ENCODE measurements around the gene FARS2. TPM values are rescaled to one million over a fixed set of nuclear protein-coding genes. Genes with fewer than 3 reads are reported as not detected.

FARS2 gene
- total RNA-seq, 1 donor from 2014 or later = 21.9 TPM

DNA sequence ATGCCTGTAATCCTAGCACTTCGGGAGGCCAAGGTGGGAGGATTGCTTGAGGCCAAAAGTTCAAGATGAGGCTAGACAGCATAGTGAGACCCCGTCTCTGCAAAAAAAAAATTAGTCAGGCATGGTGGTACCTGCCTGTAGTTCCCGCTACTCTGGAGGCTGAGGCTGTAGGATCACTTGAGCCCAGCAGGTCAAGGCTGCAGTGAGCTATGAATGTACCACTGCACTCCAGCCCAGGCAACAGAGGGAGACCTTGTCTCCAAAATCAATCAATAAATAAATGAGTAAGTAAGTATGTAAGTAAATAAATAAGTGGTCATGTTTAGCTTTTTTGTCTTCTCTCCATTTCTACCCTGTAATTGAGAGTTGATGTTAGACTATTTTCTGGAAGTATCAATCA lies 336.8 kb downstream of the FARS2 start:
- no peaks in the 10 kb centered on the region for H3K9me3 Mint-ChIP-seq
- H3K4me1 Mint-ChIP-seq (ENCODE audit: unreplicated experiment) = no peaks in the 10 kb centered on the region
- no peak overlapping the region for H3K27ac Mint-ChIP-seq
- H3K4me3 Mint-ChIP-seq = no peak overlapping the region
- TF ChIP-seq, protein P1, sequence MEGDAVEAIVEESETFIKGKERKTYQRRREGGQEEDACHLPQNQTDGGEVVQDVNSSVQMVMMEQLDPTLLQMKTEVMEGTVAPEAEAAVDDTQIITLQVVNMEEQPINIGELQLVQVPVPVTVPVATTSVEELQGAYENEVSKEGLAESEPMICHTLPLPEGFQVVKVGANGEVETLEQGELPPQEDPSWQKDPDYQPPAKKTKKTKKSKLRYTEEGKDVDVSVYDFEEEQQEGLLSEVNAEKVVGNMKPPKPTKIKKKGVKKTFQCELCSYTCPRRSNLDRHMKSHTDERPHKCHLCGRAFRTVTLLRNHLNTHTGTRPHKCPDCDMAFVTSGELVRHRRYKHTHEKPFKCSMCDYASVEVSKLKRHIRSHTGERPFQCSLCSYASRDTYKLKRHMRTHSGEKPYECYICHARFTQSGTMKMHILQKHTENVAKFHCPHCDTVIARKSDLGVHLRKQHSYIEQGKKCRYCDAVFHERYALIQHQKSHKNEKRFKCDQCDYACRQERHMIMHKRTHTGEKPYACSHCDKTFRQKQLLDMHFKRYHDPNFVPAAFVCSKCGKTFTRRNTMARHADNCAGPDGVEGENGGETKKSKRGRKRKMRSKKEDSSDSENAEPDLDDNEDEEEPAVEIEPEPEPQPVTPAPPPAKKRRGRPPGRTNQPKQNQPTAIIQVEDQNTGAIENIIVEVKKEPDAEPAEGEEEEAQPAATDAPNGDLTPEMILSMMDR (conservative IDR thresholded peaks at IDR 0.05) = no peak
- no peaks in the 10 kb centered on the region for H3K27me3 Mint-ChIP-seq
- DNase-seq (ENCODE audit: extremely low spot score, unreplicated experiment) = no peak
- peaks cover 7% of the 10 kb centered on the region for H3K36me3 Mint-ChIP-seq

DNA sequence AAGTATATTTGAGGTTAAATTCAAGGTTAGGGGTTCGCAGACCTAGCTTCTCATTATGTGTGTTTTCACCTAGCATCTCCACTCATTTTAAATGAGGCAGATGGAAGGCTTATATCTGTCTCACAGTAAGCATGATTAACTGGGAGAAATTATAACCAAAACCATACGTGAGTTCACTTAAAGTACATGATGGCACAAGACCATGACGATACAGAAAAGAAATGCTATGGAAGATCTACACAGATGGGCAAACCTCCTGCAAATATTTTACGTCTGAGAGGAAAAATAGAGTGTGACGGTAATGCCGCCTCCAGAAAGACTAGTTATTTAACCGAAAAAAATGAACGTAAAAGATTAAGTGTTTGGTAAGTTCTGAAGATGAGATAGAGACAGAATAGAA lies 337.8 kb downstream of the FARS2 start:
- Mint-ChIP-seq H3K4me3 (no peak overlapping the region), H3K36me3 (peaks cover 7% of the 10 kb centered on the region), H3K27ac (no peak overlapping the region), H3K9me3 (no peaks in the 10 kb centered on the region), H3K4me1 (ENCODE audit: unreplicated experiment) (no peaks in the 10 kb centered on the region), H3K27me3 (no peaks in the 10 kb centered on the region)
- DNase-seq (ENCODE audit: extremely low spot score, unreplicated experiment) = no peak
- TF ChIP-seq, protein P1 (conservative IDR thresholded peaks at IDR 0.05) = no peak

DNA sequence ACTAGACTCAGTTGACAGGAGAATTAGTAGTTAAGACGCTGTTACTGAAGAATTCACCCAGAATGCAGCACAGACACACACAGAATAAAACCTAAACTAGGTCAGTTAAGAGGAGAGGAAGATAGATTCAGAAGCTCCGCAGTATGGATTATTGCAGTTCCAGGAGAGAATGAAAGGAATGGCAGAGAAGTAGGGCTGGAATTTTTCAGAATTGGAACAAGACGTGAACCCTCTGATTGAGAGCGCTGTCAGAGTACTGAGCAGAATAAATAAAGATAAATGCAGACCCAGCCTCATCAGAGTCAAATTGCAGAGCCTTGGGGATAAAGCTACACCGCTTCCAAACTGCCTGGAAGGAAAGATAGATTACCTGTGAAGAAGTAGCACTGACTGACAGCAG lies 344.6 kb downstream of the FARS2 start:
- H3K9me3 Mint-ChIP-seq = no peaks in the 10 kb centered on the region
- H3K27ac Mint-ChIP-seq = no peak overlapping the region
- peaks cover 17% of the 10 kb centered on the region for H3K4me1 Mint-ChIP-seq (ENCODE audit: unreplicated experiment)
- peaks cover 4% of the 10 kb centered on the region for H3K36me3 Mint-ChIP-seq
- H3K27me3 Mint-ChIP-seq = no peaks in the 10 kb centered on the region
- no peak for DNase-seq (ENCODE audit: extremely low spot score, unreplicated experiment)
- TF ChIP-seq, protein P1 (conservative IDR thresholded peaks at IDR 0.05) = no peak
- H3K4me3 Mint-ChIP-seq = no peak overlapping the region

DNA sequence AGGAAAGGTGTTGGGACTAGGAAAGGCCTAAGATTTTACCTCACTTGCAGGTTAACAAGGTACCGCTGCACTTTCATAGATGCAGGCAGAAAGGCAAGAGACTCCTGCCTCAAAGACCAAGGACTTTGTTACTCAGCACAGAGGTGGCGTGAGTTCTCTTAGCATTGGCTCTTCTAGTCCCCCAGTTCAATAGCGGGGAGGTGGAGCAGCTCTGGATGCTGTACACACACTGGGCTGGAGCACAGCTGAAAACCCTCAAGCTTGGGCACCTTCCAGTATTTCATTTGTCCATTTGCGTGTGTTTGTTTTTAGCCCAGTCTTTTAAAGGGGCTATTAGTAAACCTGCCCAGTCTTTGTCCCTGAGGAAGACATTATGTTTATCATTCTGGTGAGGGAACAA lies 345.2 kb downstream of the FARS2 start:
- Mint-ChIP-seq H3K4me1 (ENCODE audit: unreplicated experiment) (peaks cover 17% of the 10 kb centered on the region), H3K27ac (no peak overlapping the region), H3K4me3 (no peak overlapping the region), H3K9me3 (no peaks in the 10 kb centered on the region), H3K36me3 (peaks cover 4% of the 10 kb centered on the region), H3K27me3 (no peaks in the 10 kb centered on the region)
- DNase-seq (ENCODE audit: extremely low spot score, unreplicated experiment) = no peak
- TF ChIP-seq, protein P1 (conservative IDR thresholded peaks at IDR 0.05) = no peak

DNA sequence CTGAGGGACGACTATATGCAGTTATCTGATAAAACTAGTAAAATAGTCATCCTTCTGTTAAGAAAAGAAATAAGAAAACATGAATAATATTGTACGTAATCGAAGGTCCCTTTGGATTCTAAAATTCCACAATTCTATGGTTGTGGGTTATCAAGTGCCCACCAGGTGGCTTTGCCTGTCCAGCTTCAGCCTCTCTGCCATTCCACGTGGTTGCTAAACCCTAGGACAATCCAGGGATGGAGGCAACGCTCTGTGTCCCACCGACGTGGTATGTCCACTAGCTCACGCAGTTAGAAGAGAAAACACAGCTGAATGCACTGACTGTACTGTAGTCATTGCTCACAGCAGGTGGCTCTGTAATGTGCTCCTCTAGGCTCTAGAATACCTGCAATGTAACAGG lies 349.3 kb downstream of the FARS2 start:
- Mint-ChIP-seq H3K36me3 (peaks cover 11% of the 10 kb centered on the region), H3K9me3 (no peaks in the 10 kb centered on the region), H3K4me3 (no peak overlapping the region), H3K27me3 (no peaks in the 10 kb centered on the region), H3K4me1 (ENCODE audit: unreplicated experiment) (peaks cover 8% of the 10 kb centered on the region), H3K27ac (no peak overlapping the region)
- TF ChIP-seq, protein P1 (conservative IDR thresholded peaks at IDR 0.05) = no peak
- DNase-seq (ENCODE audit: extremely low spot score, unreplicated experiment) = no peak

DNA sequence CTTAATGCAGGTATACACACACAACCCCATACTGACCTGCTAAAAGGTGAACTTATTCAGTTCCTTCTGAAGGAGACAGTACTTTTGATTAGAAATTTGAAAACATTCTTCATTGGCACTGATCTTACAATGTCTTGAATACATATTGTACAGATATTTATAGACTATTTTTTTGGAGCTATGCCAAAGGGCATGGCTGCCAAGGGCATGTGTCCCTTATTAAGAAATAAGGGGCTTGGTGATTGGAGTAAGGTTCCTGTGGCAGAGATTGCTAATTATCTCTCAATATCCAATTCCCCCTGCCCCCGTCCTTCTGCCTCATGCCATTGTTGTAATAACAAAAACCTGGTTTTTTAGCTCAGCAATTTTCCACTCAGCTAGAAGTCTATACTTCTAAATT lies 355.9 kb downstream of the FARS2 start:
- TF ChIP-seq, protein P1 (conservative IDR thresholded peaks at IDR 0.05) = no peak
- H3K9me3 Mint-ChIP-seq = peaks cover 4% of the 10 kb centered on the region
- no peak overlapping the region for H3K27ac Mint-ChIP-seq
- no peaks in the 10 kb centered on the region for H3K4me1 Mint-ChIP-seq (ENCODE audit: unreplicated experiment)
- peaks cover 17% of the 10 kb centered on the region for H3K36me3 Mint-ChIP-seq
- no peaks in the 10 kb centered on the region for H3K27me3 Mint-ChIP-seq
- no peak overlapping the region for H3K4me3 Mint-ChIP-seq
- DNase-seq (ENCODE audit: extremely low spot score, unreplicated experiment) = no peak
